GM13976 (cell line): Measurements from ENCODE around the gene SV2C.

Experiments
- DNase-seq: peaks from one replicate; pipeline ENCODE4 v3.0.0; 2012; ENCODE audit warnings: low spot score
- CTCF ChIP-seq: IDR thresholded peaks from 2 replicates; pipeline ENCODE4 v1.5.1; 2012; ENCODE audit warnings: borderline replicate concordance, mild to moderate bottlenecking; ENCODE audit not compliant: insufficient read depth; ENCODE audit errors: extremely low read depth, missing control alignments, control extremely low read depth
- in situ Hi-C: fragments of 300-500 bp; cut with MboI; formaldehyde crosslinking; loops from one replicate; pipeline ENCODE4 v1.12.0; 2022; ENCODE audit warnings: low sequenced_read_pairs, mixed read lengths, inconsistent platforms; ENCODE audit not compliant: unreplicated experiment

The SV2C gene

GRCh38 chr5:76264681-76265080 lies 181.5 kb downstream of the SV2C start:
- in situ Hi-C loops = no loop called here
- TF ChIP-seq CTCF = no peak
- DNase-seq = no peak

GRCh38 chr5:76269259-76269931 lies 186.2 kb downstream of the SV2C start:
- no peak for TF ChIP-seq CTCF
- DNase-seq = peak; percentile 25
- in situ Hi-C loops = no loop called here

DNA sequence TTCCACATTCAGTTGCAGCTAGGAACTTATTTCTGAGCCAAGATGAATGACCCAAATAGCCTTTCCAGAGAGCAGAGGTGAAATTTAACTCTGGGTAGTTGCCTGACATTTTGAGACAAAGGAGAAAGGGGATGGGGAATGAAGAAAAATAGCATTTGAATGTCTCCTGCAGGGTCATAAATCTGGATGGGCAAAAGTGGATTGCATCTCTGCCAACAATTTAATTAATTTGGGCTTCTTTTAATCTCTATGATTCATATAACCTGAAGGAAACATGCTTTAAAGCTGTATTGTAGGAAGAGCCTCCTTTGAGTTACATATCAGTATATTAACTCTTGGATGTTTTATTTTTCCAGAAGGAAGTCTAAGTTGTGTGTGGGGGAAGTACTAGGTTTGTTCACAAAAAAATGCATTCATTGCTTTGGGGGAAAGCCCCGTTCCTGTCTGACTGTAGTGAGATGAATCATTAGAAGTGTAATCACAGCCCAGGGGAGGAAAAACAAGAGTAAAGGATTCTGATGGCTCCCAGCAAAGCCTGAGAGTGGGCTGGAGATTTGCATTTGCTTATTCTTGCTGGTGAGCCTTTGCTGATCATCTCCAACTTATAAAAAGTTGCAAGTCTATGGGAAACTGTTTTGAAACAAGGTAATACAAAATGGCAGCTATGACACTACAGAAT lies 186.9 kb downstream of the SV2C start:
- TF ChIP-seq CTCF = no peak
- peak; percentile 53 for DNase-seq
- in situ Hi-C loops = no loop called here

DNA sequence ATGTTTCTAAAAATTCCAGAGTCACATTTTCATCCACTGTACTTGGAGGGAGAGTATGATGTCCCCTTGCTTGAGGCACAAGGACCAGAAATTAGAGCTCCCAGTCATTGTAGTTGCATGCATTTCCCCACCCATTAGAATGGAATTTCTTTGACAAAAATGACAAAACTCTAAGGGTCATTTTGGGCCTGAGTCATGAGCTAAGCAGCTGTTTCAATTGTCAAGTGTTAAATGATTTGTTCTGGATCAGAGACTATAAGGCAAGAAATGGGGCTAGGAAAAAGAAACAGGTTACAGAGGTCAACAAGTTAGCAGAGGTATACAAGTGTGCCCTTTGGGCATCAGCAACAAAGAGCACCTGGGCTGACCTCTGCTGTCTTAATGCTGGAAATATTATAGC lies 188.7 kb downstream of the SV2C start:
- in situ Hi-C loops = no loop called here
- TF ChIP-seq CTCF = no peak
- no peak for DNase-seq

- in situ Hi-C loops = no loop called here
Measured at GRCh38 chr5:76273206-76273885, 190.2 kb downstream of the SV2C start.

GRCh38 chr5:76274571-76274970 lies 191.4 kb downstream of the SV2C start:
- DNase-seq = no peak
- in situ Hi-C loops = no loop called here
- no peak for TF ChIP-seq CTCF

More at GRCh38 chr5:76273206-76273885, 190.2 kb downstream of the SV2C start:
- TF ChIP-seq CTCF = no peak
- no peak for DNase-seq
